GM21786 (cell line): ENCODE measurements around the gene RILPL1.
A peak's percentile ranks its signal among the peaks of the same experiment; 100 is the strongest.
"Not testable (repeated sequence)": the region's sequence is repeated elsewhere in the genome, so short reads cannot be mapped to it uniquely, and the experiment has no call there.

ENCODE experiments used
- ATAC-seq: cut with Tn5 transposase; IDR thresholded peaks from one replicate; pipeline ENCODE4 v1.9.1; 2021; ENCODE audit not compliant: unreplicated experiment

RILPL1 gene

GRCh38 chr12:123435636-123436016 lies 97.9 kb downstream of the RILPL1 start:
- no peak for ATAC-seq

- no peak for ATAC-seq
These were observed 99.9 kb downstream of the RILPL1 start for GRCh38 chr12:123433615-123434014.

- not testable (repeated sequence) for ATAC-seq
These were observed 101.3 kb downstream of the RILPL1 start for GRCh38 chr12:123431951-123432817.

GRCh38 chr12:123429101-123429500 lies 104.4 kb downstream of the RILPL1 start:
- ATAC-seq: not testable (repeated sequence)

GRCh38 chr12:123428591-123428990 lies 104.9 kb downstream of the RILPL1 start:
- no peak for ATAC-seq

GRCh38 chr12:123427036-123427769 lies 106.3 kb downstream of the RILPL1 start:
- ATAC-seq: peak; percentile 93

GRCh38 chr12:123421314-123421713 lies 112.2 kb downstream of the RILPL1 start:
- no peak for ATAC-seq
